Vagina (tissue), 2 donors: ENCODE measurements around the gene LARP1.

Experiments
- POLR2AphosphoS5 ChIP-seq, 2 donors: sonication (generic); formaldehyde crosslinking; IDR thresholded peaks; one replicate each; pipeline ENCODE4 v1.9.0; 2017; ENCODE audit warnings: antibody characterized with exemption in 2 of 2, mild to moderate bottlenecking in 2 of 2, low read depth in 1 of 2; ENCODE audit not compliant: insufficient read depth in 1 of 2
- TF ChIP-seq, protein P1 (sequence below), 3 experiments: fragments of 450-650 bp in 2 of 3; fragments of 200-600 bp in 1 of 3; sonication (generic) in 1 of 3; IDR thresholded peaks; one replicate each; pipeline ENCODE4 v1.5.1; 2017 to 2019; ENCODE audit warnings: antibody characterized with exemption in 3 of 3, mild to moderate bottlenecking in 2 of 3, moderate library complexity in 2 of 3

- TF ChIP-seq, protein P1, sequence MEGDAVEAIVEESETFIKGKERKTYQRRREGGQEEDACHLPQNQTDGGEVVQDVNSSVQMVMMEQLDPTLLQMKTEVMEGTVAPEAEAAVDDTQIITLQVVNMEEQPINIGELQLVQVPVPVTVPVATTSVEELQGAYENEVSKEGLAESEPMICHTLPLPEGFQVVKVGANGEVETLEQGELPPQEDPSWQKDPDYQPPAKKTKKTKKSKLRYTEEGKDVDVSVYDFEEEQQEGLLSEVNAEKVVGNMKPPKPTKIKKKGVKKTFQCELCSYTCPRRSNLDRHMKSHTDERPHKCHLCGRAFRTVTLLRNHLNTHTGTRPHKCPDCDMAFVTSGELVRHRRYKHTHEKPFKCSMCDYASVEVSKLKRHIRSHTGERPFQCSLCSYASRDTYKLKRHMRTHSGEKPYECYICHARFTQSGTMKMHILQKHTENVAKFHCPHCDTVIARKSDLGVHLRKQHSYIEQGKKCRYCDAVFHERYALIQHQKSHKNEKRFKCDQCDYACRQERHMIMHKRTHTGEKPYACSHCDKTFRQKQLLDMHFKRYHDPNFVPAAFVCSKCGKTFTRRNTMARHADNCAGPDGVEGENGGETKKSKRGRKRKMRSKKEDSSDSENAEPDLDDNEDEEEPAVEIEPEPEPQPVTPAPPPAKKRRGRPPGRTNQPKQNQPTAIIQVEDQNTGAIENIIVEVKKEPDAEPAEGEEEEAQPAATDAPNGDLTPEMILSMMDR (IDR thresholded peaks at IDR 0.05), result no peak
- no peak for TF ChIP-seq POLR2AphosphoS5 (IDR thresholded peaks at IDR 0.05; ENCODE audit: insufficient read depth in 1 of 2, low read depth in 1 of 2)
These were observed 89.6 kb downstream of the LARP1 start for GRCh38 chr5:154844809-154845208.
